NCI-H2227 treated with DMSO at 0.1 percent for 48 hours (cell line): ENCODE data around the gene BCAS1.

Experiments used
- DNase-seq: peaks from one replicate; lab custom pipeline; 2025; lab: John Stamatoyannopoulos, UW

The BCAS1 gene

GRCh38 chr20:53925651-53926401 lies 144.6 kb downstream of the BCAS1 start:
- no peak for DNase-seq

- no peak for DNase-seq
Measured at GRCh38 chr20:53923566-53924369, 146.6 kb downstream of the BCAS1 start.

- no peak for DNase-seq
Measured at GRCh38 chr20:53922901-53923314, 147.5 kb downstream of the BCAS1 start.

- no peak for DNase-seq
Measured at GRCh38 chr20:53921443-53921973, 148.9 kb downstream of the BCAS1 start.

- DNase-seq, result no peak
Measured at GRCh38 chr20:53920647-53921245, 149.6 kb downstream of the BCAS1 start.

- DNase-seq, result no peak
Measured at GRCh38 chr20:53919886-53920285, 150.5 kb downstream of the BCAS1 start.

DNA sequence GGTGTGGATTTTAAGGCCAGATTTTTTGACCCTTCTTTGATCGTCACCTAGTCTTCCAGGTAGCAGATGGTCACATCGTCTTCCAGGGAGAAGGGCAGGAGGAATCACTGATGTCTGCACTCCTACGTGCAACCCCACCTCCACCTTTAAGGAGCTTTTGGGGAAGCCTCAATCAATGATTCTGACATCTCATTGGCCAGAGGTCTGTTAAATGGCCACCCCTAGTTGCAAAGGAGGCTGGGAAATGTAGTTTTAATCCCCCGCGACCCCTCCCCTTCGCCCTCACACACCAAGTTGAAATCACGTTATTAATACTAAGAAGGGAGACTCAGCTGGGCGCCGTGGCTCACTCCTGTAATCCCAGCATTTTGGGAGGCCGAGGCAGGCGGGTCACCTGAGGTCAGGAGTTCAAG lies 151.4 kb downstream of the BCAS1 start:
- DNase-seq, result no peak

DNA sequence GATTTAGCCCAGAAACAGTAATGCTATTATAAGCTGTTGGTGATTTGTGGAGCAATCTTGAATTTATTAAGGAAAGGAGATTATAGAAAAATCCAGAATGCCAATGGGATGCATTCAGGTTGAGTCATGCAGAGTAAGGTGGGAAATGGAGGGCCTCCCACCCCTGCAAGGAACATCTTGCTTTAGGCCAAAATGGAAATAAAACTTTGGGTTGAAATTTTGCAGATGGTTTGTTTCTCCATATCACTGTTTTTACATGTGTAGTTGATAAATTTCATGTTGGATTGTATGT lies 152.4 kb downstream of the BCAS1 start:
- DNase-seq, result no peak

DNA sequence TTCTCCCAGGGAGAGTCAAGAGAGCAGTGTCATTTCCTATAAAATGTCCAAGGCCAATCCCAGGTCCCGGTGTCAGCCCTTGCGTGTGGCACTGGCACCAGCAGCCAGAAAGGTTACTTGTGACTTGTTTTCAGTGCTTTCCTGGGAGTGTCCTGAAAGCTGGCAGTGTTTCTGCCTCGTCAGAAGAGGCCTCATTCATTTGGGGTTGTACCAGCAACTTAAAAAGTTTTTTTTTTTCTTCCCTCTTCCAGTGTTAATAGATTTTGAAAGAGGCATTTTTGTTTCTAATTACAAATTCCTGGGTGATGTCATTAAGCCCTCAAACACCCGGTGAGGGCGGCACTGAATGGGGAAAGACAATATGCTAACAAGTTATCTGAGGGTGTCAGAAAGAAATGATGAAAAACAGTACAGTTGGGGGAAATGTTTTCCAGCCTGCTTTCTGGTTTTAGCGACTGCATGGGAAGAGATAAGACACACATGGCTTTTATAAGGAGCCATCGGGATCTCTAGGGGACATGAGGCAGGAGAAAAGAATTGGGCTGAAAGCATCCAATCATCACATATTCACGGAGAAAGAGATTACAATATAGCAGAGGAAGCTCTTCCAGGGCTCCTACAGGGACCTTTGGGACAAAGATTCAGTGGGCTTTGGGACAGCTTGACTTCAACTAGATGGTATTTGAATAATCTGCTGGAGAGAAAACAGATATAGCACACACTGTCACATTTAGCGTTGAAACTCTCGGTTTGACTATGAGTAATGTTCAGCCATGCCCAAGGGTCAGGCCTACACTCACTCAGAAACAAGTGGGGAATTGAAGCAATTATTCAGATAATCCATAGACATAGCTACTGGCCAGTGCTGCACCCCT lies 153.0 kb downstream of the BCAS1 start:
- DNase-seq, result no peak

GRCh38 chr20:53916173-53916512 lies 154.3 kb downstream of the BCAS1 start:
- DNase-seq, result no peak

DNA sequence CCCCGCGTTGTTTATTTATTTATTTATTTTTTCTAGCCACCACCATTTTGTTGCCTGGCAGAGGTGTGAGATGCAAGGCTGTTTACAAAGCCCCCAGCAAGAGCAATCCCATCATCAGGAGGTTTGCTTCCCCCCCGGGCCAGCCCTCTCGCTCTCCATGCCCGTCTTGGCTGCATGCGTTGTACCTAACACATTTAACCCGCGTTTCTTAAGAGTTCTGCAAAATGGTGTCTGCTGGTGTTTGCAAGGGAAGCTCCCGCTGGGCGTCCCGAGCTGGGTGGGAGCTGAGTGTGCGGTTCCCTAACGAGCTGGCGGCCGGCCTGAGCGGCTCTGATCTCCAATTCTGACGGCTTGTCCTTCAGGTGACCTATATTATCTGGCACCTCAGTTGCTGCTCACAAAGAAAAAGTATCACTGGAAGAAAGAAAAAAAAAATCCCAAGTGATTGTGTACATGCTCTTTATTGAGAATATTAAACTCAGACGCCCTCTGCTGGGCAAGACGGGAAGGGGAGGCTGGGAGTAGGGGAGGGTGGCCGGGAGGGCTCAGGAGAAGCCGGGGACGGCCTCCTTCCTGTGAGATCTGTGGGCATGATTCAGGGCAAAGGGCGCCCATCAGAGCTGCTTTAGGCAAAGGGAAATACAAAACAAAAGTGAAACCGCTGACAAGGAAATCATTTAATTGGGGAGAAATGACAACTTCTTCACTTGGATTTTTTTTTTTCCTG lies 154.8 kb downstream of the BCAS1 start:
- DNase-seq, result peak; percentile 84

GRCh38 chr20:53914781-53915445 lies 155.5 kb downstream of the BCAS1 start:
- DNase-seq, result no peak

GRCh38 chr20:53914091-53914780 lies 156.2 kb downstream of the BCAS1 start:
- DNase-seq, result no peak

DNA sequence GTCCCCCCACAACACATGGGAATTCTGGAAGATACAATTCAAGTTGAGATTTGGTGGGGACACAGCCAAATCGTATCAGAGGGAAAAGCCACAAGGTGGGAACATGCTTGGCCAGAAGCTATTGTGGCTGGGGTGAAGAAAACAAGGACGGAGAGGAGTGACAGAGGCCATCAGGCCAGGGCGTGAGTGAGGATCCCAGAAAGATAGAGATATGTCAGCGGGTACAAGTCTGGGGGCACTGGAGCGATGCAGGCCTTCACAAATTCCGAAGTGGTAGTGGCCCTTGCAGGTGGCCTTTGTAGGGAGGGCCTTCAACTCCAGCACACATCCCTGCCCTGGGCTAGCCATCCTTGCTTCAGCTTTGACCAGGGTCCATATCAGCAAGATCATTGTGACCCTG lies 159.1 kb downstream of the BCAS1 start:
- DNase-seq, result no peak

DNA sequence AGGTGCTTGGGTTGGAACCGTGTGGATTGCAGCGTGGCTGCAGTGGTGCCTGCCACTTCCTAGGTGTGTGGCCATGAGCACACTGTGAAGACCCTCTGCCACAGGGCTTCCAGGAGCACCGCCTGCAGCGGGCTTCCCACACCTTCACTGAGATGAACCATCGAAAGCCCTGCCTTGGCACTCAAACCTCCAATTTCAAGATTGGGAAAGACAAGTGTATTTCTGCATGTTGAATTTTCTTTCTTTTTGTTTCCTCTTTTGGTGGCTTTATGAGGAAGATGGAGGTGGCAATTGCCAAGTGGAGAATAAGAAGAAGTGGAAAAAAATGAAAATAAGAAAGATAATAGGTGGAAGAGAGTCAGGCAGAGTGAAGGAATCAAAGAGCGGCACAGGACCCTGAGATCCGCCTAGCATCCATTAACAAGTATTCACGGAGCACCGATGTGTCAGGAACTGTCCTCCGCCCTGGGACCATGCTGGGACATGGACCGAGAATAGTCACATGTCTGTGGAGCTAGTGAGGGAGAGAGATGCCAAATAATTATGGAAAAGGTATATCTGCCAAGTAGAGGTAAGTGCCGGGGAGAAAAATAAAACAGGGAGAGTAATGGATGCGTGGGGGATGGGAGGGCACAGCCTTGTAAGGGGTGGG lies 159.9 kb downstream of the BCAS1 start:
- no peak for DNase-seq

DNA sequence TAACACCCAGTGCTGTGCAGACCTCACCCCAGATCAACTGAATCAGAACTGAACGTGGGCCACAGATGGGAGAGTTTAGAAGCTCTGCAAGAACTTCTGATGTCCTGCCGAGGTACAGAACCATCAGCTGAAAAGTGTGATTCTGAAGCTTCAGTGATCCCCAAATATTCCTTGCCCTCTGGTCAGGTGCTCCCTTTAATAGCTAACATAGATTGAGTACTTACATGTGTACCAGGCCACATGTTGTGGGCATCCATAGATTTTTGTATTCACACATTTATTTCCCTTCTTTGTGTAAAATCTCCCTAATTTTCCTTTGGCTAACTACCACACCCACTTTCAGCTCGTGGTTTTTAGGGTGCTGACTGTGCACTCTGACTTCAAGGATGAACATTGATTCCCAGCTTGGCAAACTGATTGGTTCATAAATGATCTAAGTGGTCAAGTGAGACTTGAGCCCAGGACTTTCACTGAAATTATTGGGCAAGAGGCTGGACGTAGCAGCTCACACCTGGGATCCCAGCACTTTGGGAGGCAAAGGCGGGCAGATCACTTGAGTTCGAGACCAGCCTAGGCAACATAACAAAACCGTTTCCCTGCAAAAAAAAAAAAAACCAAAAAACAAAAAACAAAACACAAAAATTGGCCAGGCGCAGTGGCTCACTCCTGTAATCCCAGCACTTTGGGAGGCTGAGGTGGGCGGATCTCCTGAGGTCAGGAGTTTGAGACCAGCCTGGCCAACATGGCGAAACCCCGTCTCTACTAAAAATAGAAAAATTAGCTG lies 162.2 kb downstream of the BCAS1 start:
- DNase-seq, result no peak

GRCh38 chr20:53905820-53906191 lies 164.6 kb downstream of the BCAS1 start:
- no peak for DNase-seq

DNA sequence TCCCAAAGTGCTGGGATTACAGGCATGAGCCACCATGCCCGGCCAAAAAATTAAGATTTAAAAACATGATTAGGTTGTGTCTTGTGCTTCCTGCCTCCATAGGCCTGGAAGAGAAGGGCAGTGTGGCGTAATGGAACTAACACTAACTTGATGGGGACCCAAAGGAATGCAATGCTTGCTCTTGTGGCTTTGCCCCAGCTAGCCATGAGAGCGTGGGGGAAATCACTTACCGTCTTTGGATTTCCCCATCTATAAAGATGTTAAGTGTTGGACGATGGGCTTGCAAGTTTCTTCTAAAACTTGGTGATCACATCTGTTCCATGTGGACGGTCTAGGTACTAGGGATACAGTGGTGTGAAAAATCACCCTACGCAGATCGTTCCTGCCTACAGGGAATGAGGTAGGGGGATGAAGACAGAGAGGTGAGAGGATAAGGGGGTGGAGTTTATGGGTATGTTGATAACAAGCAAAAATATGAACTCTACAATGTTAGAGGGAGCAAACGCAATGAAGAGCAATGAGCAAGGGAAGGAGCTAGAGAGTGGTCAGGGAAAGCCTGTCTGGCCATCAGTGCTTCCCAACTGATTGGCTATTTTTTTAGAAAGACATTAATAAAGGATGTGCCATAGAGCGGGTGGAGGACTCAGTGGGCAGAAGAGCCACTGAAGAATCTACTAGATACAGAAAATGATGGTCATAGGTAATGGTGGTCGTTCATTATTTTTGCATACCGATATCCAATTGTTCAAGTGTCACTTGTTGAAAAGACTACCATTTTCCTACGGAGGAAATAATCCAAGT lies 165.2 kb downstream of the BCAS1 start:
- DNase-seq, result no peak
